Epithelial cell of esophagus (primary cell): ENCODE data around the gene TNFAIP2.
A peak's percentile ranks its signal among the peaks of the same experiment; 100 is the strongest.

Experiments used
- DNase-seq: peaks from one replicate; pipeline ENCODE4 v3.0.0; 2010; ENCODE audit warnings: low read depth
- H3K4me3 ChIP-seq: 2 replicates; pipeline ENCODE4 v1.5.1; 2011; ENCODE audit warnings: mild to moderate bottlenecking, low read length, control low read depth
- CTCF ChIP-seq: IDR thresholded peaks from 2 replicates; pipeline ENCODE4 v1.5.1; 2011; ENCODE audit warnings: low read depth, mild to moderate bottlenecking, low read length, control low read depth, inconsistent platforms; ENCODE audit not compliant: insufficient read depth; ENCODE audit errors: missing control alignments

TNFAIP2 gene

GRCh38 chr14:103100281-103101121, 22.8 kb upstream of the TNFAIP2 start:
- no peak for TF ChIP-seq CTCF
- H3K4me3 ChIP-seq: no peak overlapping the region
- DNase-seq: no peak

- no peak for TF ChIP-seq CTCF
- no peak for DNase-seq
- no peak overlapping the region for H3K4me3 ChIP-seq
Observed at GRCh38 chr14:103101257-103101962, 21.9 kb upstream of the TNFAIP2 start.

- no peak for DNase-seq
- no peak for TF ChIP-seq CTCF
- H3K4me3 ChIP-seq: no peak overlapping the region
Observed at GRCh38 chr14:103101963-103102688, 21.1 kb upstream of the TNFAIP2 start.

DNA sequence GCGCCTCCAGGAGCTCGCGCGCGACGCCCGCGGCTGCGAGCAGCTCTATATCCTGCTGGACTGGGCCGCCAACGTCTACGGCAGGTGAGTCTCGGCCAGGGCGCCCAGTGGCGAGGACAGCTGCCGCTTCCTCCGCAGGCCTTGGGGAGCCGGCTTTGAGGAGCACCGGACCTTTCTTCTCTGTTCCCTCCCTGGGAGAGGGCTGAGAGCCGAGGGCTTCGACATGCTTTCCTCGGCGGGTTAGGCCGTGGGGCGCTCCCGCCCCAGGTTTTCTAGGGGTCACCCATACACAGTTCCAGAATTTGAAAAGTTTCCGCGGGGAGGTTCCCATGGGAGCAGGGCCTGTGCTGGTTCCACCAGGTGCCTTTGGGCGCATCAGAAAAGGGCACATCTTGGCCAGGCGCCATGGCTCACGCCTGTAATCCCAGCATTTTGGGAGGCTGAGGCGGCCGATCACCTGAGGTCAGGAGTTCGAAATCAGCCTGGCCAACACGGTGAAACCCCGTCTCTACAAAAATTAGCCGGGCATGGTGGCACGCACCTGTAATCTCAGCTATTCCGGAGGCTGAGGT, 20.5 kb upstream of the TNFAIP2 start:
- no peak overlapping the region for H3K4me3 ChIP-seq
- TF ChIP-seq CTCF: no peak

GRCh38 chr14:103103461-103104388, 19.5 kb upstream of the TNFAIP2 start:
- H3K4me3 ChIP-seq: no peak overlapping the region
- DNase-seq: peak; percentile 65
- peak; percentile 36 for TF ChIP-seq CTCF

More for the DNA sequence above, 20.5 kb upstream of the TNFAIP2 start:
- DNase-seq: no peak

DNA sequence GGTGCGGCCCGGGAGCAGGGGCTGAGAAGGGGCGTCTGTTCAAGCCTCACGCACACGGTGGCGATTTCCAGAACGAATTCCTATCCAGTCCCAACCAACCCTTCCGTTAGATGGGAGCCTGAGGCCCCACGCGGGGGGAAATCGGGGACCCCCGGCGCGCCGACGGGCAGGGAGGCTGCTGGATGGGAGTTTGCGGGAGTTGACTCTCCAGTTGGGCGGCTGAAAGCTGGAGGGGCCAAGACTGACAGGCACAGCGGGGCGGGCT, 18.9 kb upstream of the TNFAIP2 start:
- no peak for DNase-seq
- TF ChIP-seq CTCF: no peak
- H3K4me3 ChIP-seq: no peak overlapping the region
